ENCODE results near the gene VPS54.

VPS54 gene

DNA sequence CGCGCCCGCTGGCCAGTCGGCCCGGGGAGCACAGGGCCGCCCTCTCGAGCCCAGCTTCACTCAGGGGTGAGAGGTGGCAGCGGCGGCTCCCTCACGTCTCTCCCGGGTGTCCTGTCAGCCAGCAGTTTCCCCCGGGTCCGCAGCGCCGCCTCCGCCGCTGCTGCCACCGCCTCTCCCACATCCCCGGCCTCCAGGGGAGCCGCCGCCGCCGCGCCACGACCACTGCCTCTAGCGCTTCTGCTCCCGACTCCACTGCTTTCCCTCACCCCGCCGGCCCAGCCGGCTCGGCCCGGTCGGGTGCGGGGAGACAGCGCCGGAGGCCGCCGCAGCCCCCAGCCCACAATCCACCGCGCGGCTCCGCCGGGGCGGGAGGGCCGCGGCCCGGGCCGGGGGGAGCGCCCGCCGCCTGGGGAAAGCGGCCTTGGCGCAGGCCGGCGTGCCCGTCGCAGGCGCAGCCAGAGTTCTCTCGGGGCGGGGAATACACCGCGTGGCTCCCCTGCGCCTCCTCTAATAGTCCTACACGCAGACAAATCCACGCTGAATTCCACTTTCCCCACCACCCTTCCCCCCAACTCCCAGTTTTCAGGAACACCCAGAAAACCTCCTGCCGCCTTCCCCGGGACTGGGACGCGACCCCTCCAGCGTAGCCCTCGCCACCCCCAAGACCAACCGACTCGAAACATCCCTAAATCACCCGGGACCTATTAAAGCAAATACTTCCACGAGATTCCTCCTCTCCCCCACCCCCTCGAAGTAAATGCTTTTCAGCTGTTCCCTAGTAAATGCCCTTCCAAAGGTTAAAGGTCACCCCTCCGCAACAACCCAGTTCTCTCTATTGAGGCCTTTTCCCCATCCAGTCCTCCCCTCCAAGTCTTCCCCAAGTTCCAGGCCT is at the start of gene VPS54:
Gene VPS54, minus strand, starts transcription at position 346 of the 892 bp plus-strand sequence. CDS start 35,429 bp downstream, outside the sequence.
- DNase-seq: peak; percentile 68
- in situ Hi-C loops (cut with HindIII; ENCODE audit: low pct_ligation_motif_present, low pct_unique_long_range_greater_than_20kb, low sequenced_read_pairs): no loop called here

- in situ Hi-C loops (cut with HindIII; ENCODE audit: low pct_ligation_motif_present, low pct_unique_long_range_greater_than_20kb, low sequenced_read_pairs): loop anchor here (25.0 kb wide), 1 partner anchor 245 kb away; no protein-coding TSS in a partner anchor
- no peak for DNase-seq
Measured at GRCh38 chr2:64067326-64067725, 48.1 kb upstream of the VPS54 start.

DNA sequence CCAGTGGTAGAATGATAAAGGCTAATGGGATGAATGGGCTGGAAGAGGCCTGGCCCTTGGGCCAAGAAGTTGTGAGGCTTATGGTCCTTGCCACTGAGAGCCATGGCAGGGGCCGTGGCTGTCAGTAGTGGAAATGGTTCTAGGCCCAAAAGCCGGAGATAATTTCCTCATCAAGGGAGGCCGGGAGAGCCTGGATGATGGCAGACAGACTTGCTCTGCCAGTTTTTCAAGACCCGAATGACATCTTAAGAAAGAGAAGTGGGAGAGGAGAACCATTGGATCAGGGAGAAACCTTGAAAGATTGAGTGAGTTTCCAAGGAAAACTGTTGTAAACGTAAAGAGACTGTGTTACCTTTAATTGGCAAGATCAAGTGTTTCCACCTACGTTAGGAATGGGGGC is 46.3 kb upstream of the VPS54 start:
- DNase-seq: no peak
- in situ Hi-C loops (cut with HindIII; ENCODE audit: low pct_ligation_motif_present, low pct_unique_long_range_greater_than_20kb, low sequenced_read_pairs): loop anchor here (25.0 kb wide), 1 partner anchor 247 kb away; no protein-coding TSS in a partner anchor

GRCh38 chr2:64063924-64064331 is 44.7 kb upstream of the VPS54 start:
- in situ Hi-C loops (cut with HindIII; ENCODE audit: low pct_ligation_motif_present, low pct_unique_long_range_greater_than_20kb, low sequenced_read_pairs): loop anchor here (25.0 kb wide), 1 partner anchor 248 kb away; no protein-coding TSS in a partner anchor
- no peak for DNase-seq

- in situ Hi-C loops (cut with HindIII; ENCODE audit: low pct_ligation_motif_present, low pct_unique_long_range_greater_than_20kb, low sequenced_read_pairs): loop anchor here (25.0 kb wide), 1 partner anchor 249 kb away; no protein-coding TSS in a partner anchor
- DNase-seq: no peak
Measured at GRCh38 chr2:64063454-64063853, 44.2 kb upstream of the VPS54 start.

DNA sequence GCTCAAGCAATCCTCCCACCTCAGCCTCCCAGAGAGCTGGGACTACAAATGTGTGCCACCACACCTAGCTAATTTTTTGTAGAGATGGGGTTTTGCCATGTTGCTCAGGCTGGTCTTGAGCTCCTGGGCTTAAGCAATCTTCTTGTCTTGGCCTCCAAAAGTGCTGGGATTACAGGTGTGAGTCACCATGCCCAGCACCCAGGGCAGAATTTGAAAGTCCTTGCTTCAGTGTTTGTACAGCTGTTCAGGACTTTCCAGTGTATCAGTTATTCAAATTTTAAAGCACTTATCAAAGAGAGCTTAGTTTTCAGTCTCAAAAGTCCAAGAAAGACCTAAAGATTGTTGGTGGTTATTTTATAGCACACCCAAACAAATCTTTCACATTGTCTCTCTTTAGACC is 43.6 kb upstream of the VPS54 start:
- DNase-seq: no peak
- in situ Hi-C loops (cut with HindIII; ENCODE audit: low pct_ligation_motif_present, low pct_unique_long_range_greater_than_20kb, low sequenced_read_pairs): loop anchor here (25.0 kb wide), 1 partner anchor 249 kb away; no protein-coding TSS in a partner anchor

DNA sequence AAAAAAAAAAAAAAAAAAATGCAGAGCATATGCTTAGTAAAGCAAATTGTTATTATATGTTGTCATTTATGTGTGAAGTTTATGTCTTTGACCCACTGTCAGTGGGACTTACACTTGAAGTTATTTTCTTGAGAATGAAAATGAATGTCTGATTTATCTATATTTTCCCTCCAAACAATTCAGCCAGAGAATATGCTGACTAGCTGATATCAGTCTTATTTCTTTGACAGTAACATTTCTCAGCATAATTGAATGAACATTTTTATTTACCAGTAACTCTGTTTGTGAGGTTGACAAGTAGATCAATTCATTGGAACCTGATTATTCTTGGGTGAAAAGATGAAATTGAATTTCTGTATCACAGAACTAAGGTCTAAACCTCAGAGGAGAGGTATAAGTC is 40.0 kb upstream of the VPS54 start:
- DNase-seq: no peak
- in situ Hi-C loops (cut with HindIII; ENCODE audit: low pct_ligation_motif_present, low pct_unique_long_range_greater_than_20kb, low sequenced_read_pairs): loop anchor here (25.0 kb wide), 1 partner anchor 253 kb away; no protein-coding TSS in a partner anchor

- in situ Hi-C loops (cut with HindIII; ENCODE audit: low pct_ligation_motif_present, low pct_unique_long_range_greater_than_20kb, low sequenced_read_pairs): loop anchor here (25.0 kb wide), 1 partner anchor 256 kb away; no protein-coding TSS in a partner anchor
- no peak for DNase-seq
Measured at GRCh38 chr2:64056021-64056420, 36.8 kb upstream of the VPS54 start.

DNA sequence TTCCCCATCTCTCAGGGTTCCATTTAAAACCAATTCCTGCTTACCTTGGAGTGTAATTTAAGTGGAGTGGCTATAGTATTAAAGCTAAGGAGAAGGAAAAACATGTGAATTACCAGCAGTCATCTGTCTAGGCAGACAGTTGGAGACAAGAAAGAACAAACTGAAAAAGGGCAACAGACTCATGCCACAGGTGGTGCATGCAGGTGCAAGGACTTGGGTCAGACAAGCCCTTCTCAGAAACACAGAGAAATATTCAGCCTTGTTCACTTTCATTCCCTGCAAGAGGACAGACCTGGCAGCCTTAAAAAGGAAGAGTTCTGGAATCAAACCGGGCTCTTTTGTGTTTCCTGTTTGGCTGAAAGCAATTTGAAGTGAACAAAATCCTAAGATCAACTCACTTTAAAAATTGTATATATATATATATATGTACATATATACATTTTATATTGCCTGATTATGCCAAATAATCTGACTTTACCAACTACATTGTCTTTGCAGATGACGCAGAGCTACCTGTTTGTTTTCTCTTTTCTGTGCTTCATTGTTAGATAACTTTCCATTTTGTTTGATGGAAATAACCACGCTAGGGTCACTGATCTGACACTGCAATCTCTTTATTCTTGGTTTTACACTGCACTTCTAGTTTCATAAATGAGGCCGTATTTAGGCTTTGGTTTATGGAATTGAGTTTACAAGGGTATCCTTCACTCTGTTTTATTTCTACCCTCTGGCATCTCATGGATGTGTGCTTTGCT is 35.1 kb upstream of the VPS54 start:
- no peak for DNase-seq
- in situ Hi-C loops (cut with HindIII; ENCODE audit: low pct_ligation_motif_present, low pct_unique_long_range_greater_than_20kb, low sequenced_read_pairs): loop anchor here (25.0 kb wide), 1 partner anchor 258 kb away; no protein-coding TSS in a partner anchor

GRCh38 chr2:64052463-64053241 is 33.4 kb upstream of the VPS54 start:
- in situ Hi-C loops (cut with HindIII; ENCODE audit: low pct_ligation_motif_present, low pct_unique_long_range_greater_than_20kb, low sequenced_read_pairs): loop anchor here (25.0 kb wide), 1 partner anchor 260 kb away; no protein-coding TSS in a partner anchor
- DNase-seq: no peak

- in situ Hi-C loops (cut with HindIII; ENCODE audit: low pct_ligation_motif_present, low pct_unique_long_range_greater_than_20kb, low sequenced_read_pairs): loop anchor here (25.0 kb wide), 1 partner anchor 263 kb away; no protein-coding TSS in a partner anchor
- peak; percentile 73 for DNase-seq
Measured at GRCh38 chr2:64049633-64050220, 30.5 kb upstream of the VPS54 start.

- in situ Hi-C loops (cut with HindIII; ENCODE audit: low pct_ligation_motif_present, low pct_unique_long_range_greater_than_20kb, low sequenced_read_pairs): no loop called here
Measured at GRCh38 chr2:64045938-64046337, 26.7 kb upstream of the VPS54 start.

GRCh38 chr2:64040161-64040560 is 20.9 kb upstream of the VPS54 start:
- in situ Hi-C loops (cut with HindIII; ENCODE audit: low pct_ligation_motif_present, low pct_unique_long_range_greater_than_20kb, low sequenced_read_pairs): no loop called here

More at GRCh38 chr2:64045938-64046337, 26.7 kb upstream of the VPS54 start:
- DNase-seq: no peak

DNA sequence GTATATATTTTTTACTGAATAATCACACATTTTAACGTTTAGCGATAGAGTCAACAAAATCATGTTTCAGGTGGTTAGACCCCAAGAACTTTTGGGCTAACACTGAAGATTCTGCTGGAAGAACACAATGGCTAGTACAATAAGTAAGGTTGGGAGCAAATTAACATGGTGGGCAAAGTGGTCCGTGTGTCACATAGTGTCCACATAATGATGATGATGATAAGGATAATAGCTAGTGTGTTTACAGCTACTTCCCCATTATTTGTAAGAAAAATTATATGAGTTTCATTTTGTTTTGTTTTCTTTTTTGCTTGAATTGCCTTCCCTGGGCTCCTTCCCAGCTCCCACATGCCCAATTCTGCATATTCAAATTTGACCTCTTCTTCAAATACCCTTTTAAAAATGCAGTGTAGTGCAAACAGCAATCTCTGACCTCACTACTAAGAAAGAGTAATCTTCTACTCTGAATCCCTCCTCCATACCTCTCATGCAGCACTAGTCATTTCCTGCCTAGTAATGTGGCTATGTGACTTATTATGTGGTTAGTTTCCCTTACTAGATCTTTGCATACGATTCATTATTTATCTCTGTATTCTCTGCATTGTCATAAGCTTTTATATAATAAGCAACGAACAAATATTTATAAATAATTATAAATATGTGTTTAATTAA is 16.9 kb upstream of the VPS54 start:
- in situ Hi-C loops (cut with HindIII; ENCODE audit: low pct_ligation_motif_present, low pct_unique_long_range_greater_than_20kb, low sequenced_read_pairs): no loop called here
- peak; percentile 69 for DNase-seq

More at GRCh38 chr2:64040161-64040560, 20.9 kb upstream of the VPS54 start:
- DNase-seq: no peak

DNA sequence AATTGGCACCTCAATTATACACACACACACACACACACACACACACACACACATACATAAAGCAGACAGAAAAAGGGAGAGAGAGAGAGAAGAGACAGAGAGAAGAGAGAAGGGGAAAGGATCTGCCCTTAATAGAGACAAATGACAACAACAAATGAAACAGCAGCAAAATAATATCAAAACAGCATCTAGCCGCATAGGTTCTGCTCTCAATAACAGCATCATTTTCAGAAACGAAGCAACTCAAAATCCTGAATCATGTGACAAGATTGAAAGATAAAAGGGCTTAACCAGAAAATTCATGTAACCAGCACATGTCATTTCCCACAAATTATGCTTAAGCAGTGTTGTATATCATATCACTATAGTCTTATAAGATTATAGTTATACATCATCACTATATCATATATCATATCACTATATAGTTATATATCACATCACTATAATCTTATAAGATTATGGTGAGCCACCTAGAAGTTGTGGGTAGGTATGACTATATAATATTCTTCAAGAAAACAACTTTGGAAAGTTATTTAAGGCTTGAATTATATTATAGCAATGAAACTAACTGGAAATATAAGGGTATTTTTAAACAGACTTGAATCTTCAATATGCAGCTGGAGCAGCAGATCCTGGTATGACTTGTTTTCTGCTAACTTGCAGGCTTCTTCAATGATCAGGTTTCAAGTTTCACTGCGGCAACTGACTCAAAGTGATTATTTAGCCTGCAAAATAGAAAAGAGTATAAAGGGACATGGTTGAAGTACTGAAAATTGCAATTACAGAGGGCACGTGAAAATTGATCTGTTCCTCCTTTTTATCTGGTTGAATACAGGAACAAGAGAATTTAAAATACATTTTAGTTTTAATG is 16.1 kb upstream of the VPS54 start:
- no peak for DNase-seq
- in situ Hi-C loops (cut with HindIII; ENCODE audit: low pct_ligation_motif_present, low pct_unique_long_range_greater_than_20kb, low sequenced_read_pairs): no loop called here

- in situ Hi-C loops (cut with HindIII; ENCODE audit: low pct_ligation_motif_present, low pct_unique_long_range_greater_than_20kb, low sequenced_read_pairs): no loop called here
- no peak for DNase-seq
Measured at GRCh38 chr2:64029116-64029665, 10.0 kb upstream of the VPS54 start.

Measured in ACHN (cell line).